K562 (cell line): Measurements from ENCODE around the gene HIVEP1. TPM values are rescaled to one million over a fixed set of nuclear protein-coding genes. Genes with fewer than 3 reads are reported as not detected.

Experiments used
- CTBP1 ChIP-seq: fragments of 450-650 bp; IDR thresholded peaks from 2 replicates; pipeline ENCODE4 v1.6.1; 2016; ENCODE audit warnings: borderline replicate concordance
- E2F5 ChIP-seq: sonication (generic); formaldehyde crosslinking; IDR thresholded peaks from 2 replicates; pipeline ENCODE4 v1.8.0; 2022; ENCODE audit warnings: mild to moderate bottlenecking, missing genetic modification reagents
- GATA2 ChIP-seq: sonication (generic); formaldehyde crosslinking; IDR thresholded peaks from 2 replicates; pipeline ENCODE4 v1.4.0; 2020; ENCODE audit warnings: mild to moderate bottlenecking, missing genetic modification reagents
- HDGF ChIP-seq: fragments of 450-650 bp; IDR thresholded peaks from 2 replicates; pipeline ENCODE4 v1.6.1; 2016
- LARP7 ChIP-seq: fragments of 450-650 bp; IDR thresholded peaks from 2 replicates; pipeline ENCODE4 v1.6.1; 2016
- MXD1 ChIP-seq: fragments of 250-450 bp; sonication (Bioruptor Pico); IDR thresholded peaks from 2 replicates; pipeline ENCODE4 v1.8.0; 2021; ENCODE audit warnings: borderline replicate concordance, mild to moderate bottlenecking, moderate library complexity; ENCODE audit not compliant: poor library complexity, severe bottlenecking
- NFIX ChIP-seq: fragments of 250-450 bp; sonication (Bioruptor Pico); IDR thresholded peaks from 2 replicates; pipeline ENCODE4 v1.4.0; 2020; ENCODE audit warnings: low read depth, mild to moderate bottlenecking, moderate library complexity
- RHOXF2B ChIP-seq: fragments of 250-450 bp; sonication (Bioruptor Pico); conservative IDR thresholded peaks from 2 replicates; pipeline ENCODE4 v1.5.1; 2021
- SFPQ ChIP-seq: fragments of 200-400 bp; formaldehyde crosslinking; IDR thresholded peaks from 2 replicates; pipeline ENCODE4 v1.6.1; 2017; ENCODE audit warnings: mild to moderate bottlenecking, low read depth, low read length, moderate library complexity
- SMC3 ChIP-seq: conservative IDR thresholded peaks from 2 replicates; pipeline ENCODE4 v1.6.1; 2011; ENCODE audit warnings: low read depth, low read length, improper control_type of control experiment; ENCODE audit not compliant: insufficient read depth
- TSHZ1 ChIP-seq: fragments of 250-450 bp; sonication (Bioruptor Pico); IDR thresholded peaks from 2 replicates; pipeline ENCODE4 v1.4.0; 2020; ENCODE audit warnings: mild to moderate bottlenecking, moderate library complexity
- ZBTB49 ChIP-seq: sonication (generic); formaldehyde crosslinking; IDR thresholded peaks from 2 replicates; pipeline ENCODE4 v1.8.0; 2022; ENCODE audit warnings: missing genetic modification reagents, mild to moderate bottlenecking, borderline replicate concordance
- ZNF143 ChIP-seq: sonication (generic); formaldehyde crosslinking; IDR thresholded peaks from 2 replicates; pipeline ENCODE4 v1.9.0; 2022; ENCODE audit warnings: mild to moderate bottlenecking, missing genetic modification reagents
- ZNF592 ChIP-seq: fragments of 450-650 bp; IDR thresholded peaks from 2 replicates; pipeline ENCODE4 v1.6.1; 2017; ENCODE audit warnings: antibody characterized with exemption, mild to moderate bottlenecking
- polyA plus RNA-seq, 8 experiments: library from polyadenylated mRNA; depleted of rRNA in 4 of 8; stranded (reverse) in 5 of 8; unstranded in 3 of 8; fragments of >200 nt; fragmentation: Nextera tagmentation in 2 of 8; fragmentation: Illumina TruSeq in 1 of 8; extraction: Ambion mirVana in 2 of 8; extraction: Trizol in 1 of 8; gene quantifications; 2 replicates each; pipeline versions ENCODE4 v1.2.1 to v1.2.3, GENCODE V29; 2011 to 2014; ENCODE audit warnings: inconsistent platforms in 1 of 8, missing spikeins in 1 of 8
- total RNA-seq, 7 experiments: library from RNA; depleted of rRNA in 6 of 7; stranded (reverse); fragments of >200 nt in 6 of 7; fragmentation: Illumina TruSeq in 2 of 7; extraction: Trizol in 2 of 7; gene quantifications; 2 replicates each; pipeline versions ENCODE4 v1.2.1 to v1.2.3, GENCODE V29; 2011 to 2021; ENCODE audit warnings: low replicate concordance in 1 of 7

HIVEP1 gene
- total and polyA plus RNA-seq, 9 of the 15 experiments (the other 6 are each of a cell fraction or from before 2014, with no cell fraction given): 6.0 to 33.3 (median 21.7) TPM

- TF ChIP-seq MXD1 (CRISPR knock-in tag): no peak
- TF ChIP-seq TSHZ1: no peak
- 0 out of 2 replicates have a peak, but pooled peaks have one; percentile 25 for TF ChIP-seq ZNF592
- TF ChIP-seq LARP7: no peak
- TF ChIP-seq GATA2 (CRISPR knock-in tag): no peak
- TF ChIP-seq HDGF: no peak
- TF ChIP-seq ZNF143 (CRISPR knock-in tag): no peak
- TF ChIP-seq E2F5 (CRISPR knock-in tag): no peak
- TF ChIP-seq NFIX (CRISPR knock-in tag): no peak
- TF ChIP-seq RHOXF2B: no peak
- TF ChIP-seq ZBTB49 (CRISPR knock-in tag): no peak
- TF ChIP-seq SMC3: no peak
- TF ChIP-seq SFPQ: no peak
- TF ChIP-seq CTBP1: no peak
Measured at GRCh38 chr6:11994875-11995461, 17.1 kb upstream of the HIVEP1 start (continued).
